Osteocyte (in vitro differentiated cells): ENCODE results near the gene NOP9. TPM values are rescaled to one million over a fixed set of nuclear protein-coding genes. Genes with fewer than 3 reads are reported as not detected.

ENCODE experiments used
- DNase-seq: peaks from one replicate; pipeline ENCODE4 v3.0.0; 2021; ENCODE audit warnings: mixed read lengths; ENCODE audit not compliant: unreplicated experiment; ENCODE audit errors: extremely low spot score
- H3K27ac Mint-ChIP-seq: one replicate; pipeline ENCODE4 v1.8.0; 2021; ENCODE audit warnings: mild to moderate bottlenecking, mixed read lengths; ENCODE audit not compliant: unreplicated experiment
- H3K27me3 Mint-ChIP-seq: one replicate; pipeline ENCODE4 v1.8.0; 2021; ENCODE audit warnings: mixed read lengths; ENCODE audit not compliant: unreplicated experiment
- H3K36me3 Mint-ChIP-seq: one replicate; pipeline ENCODE4 v1.8.0; 2021; ENCODE audit warnings: mixed read lengths; ENCODE audit not compliant: unreplicated experiment
- H3K4me1 Mint-ChIP-seq: one replicate; pipeline ENCODE4 v1.8.0; 2021; ENCODE audit warnings: mixed read lengths; ENCODE audit not compliant: unreplicated experiment
- H3K4me3 Mint-ChIP-seq: one replicate; pipeline ENCODE4 v1.8.0; 2021; ENCODE audit warnings: mild to moderate bottlenecking, moderate library complexity, mixed read lengths; ENCODE audit not compliant: unreplicated experiment
- H3K9me3 Mint-ChIP-seq: one replicate; pipeline ENCODE4 v1.8.0; 2021; ENCODE audit warnings: mixed read lengths; ENCODE audit not compliant: unreplicated experiment
- total RNA-seq: library from RNA; stranded (reverse); gene quantifications from 2 replicates; pipeline ENCODE4 v1.2.1, GENCODE V29; 2021
- TF ChIP-seq, protein P1 (sequence below): fragments of 200-600 bp; sonication (generic); IDR thresholded peaks from 2 replicates; pipeline ENCODE4 v1.5.0; 2021; ENCODE audit warnings: antibody characterized with exemption, mild to moderate bottlenecking, moderate library complexity

The NOP9 gene
- total RNA-seq, 1 donor from 2014 or later = 28.2 TPM

DNA sequence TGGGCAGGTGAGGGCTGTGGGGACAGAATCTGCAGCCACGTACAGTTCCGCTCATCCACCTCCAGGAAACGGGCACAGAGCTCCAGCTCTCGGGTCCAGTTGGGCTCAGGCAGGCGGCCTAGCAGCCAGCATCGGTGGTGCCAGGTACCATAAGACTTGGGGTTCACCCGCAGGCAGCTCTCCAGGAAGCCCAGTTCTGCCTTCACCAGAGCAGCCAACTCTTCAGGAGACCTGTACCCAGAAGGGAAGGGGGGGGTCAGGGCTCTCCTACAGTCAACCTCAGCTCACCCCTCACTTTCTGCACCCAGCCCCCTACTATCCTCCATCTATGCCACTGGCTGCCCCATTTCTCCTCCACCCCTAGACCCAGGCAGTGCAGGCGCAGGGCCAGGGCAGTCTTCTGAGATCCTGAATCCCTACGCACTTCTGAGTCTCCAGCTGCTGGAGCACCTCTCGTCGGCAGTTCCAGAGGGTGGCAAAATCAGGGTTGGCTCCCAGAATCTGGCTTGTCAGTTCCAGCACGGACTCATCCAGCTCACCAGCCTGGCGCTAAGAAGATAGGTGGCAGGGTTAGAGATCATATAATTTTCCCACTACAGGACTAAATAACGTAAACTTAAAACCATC is 29.6 kb upstream of the NOP9 start:
- H3K4me1 Mint-ChIP-seq = peaks cover 14% of the 10 kb centered on the region
- no peaks in the 10 kb centered on the region for H3K27me3 Mint-ChIP-seq
- no peak for DNase-seq
- H3K9me3 Mint-ChIP-seq = no peaks in the 10 kb centered on the region
- no peak overlapping the region for H3K27ac Mint-ChIP-seq
- TF ChIP-seq, protein P1, sequence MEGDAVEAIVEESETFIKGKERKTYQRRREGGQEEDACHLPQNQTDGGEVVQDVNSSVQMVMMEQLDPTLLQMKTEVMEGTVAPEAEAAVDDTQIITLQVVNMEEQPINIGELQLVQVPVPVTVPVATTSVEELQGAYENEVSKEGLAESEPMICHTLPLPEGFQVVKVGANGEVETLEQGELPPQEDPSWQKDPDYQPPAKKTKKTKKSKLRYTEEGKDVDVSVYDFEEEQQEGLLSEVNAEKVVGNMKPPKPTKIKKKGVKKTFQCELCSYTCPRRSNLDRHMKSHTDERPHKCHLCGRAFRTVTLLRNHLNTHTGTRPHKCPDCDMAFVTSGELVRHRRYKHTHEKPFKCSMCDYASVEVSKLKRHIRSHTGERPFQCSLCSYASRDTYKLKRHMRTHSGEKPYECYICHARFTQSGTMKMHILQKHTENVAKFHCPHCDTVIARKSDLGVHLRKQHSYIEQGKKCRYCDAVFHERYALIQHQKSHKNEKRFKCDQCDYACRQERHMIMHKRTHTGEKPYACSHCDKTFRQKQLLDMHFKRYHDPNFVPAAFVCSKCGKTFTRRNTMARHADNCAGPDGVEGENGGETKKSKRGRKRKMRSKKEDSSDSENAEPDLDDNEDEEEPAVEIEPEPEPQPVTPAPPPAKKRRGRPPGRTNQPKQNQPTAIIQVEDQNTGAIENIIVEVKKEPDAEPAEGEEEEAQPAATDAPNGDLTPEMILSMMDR = no peak
- H3K36me3 Mint-ChIP-seq = peaks cover 9% of the 10 kb centered on the region
- peak overlapping the region; percentile 26 for H3K4me3 Mint-ChIP-seq

DNA sequence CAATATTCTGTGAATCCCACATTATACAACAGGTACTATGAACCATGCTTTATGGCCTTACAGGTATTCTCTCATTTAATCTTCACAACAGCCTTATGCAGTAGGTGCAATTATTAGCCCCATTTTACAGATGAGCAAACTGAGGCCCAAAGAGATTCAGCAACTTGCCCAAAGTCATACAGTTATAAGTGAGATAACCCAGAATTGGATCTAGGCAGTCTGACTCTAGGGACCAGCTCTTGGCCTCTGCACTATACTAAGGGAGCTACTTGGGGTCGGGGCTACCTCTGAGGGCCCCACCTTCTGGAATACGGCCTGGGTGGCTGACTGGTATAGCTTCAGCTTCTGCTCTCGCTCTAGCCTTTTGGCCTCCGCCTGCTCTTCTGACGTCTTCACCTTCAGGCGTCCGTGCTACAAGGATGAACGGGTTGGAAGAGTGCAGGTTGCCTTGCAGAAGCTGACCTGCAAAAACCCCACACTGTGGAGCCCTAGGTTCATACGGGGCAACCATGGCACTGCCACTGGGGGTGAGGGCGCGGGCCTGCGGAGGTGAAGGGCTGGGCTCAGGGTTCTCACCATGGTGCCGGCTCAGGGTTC is 29.0 kb upstream of the NOP9 start:
- H3K4me3 Mint-ChIP-seq = peak overlapping the region; percentile 93
- no peak for DNase-seq
- peaks cover 14% of the 10 kb centered on the region for H3K4me1 Mint-ChIP-seq
- H3K36me3 Mint-ChIP-seq = peaks cover 9% of the 10 kb centered on the region
- no peaks in the 10 kb centered on the region for H3K27me3 Mint-ChIP-seq
- no peaks in the 10 kb centered on the region for H3K9me3 Mint-ChIP-seq
- TF ChIP-seq, protein P1 = no peak
- H3K27ac Mint-ChIP-seq = peak overlapping the region; percentile 92

DNA sequence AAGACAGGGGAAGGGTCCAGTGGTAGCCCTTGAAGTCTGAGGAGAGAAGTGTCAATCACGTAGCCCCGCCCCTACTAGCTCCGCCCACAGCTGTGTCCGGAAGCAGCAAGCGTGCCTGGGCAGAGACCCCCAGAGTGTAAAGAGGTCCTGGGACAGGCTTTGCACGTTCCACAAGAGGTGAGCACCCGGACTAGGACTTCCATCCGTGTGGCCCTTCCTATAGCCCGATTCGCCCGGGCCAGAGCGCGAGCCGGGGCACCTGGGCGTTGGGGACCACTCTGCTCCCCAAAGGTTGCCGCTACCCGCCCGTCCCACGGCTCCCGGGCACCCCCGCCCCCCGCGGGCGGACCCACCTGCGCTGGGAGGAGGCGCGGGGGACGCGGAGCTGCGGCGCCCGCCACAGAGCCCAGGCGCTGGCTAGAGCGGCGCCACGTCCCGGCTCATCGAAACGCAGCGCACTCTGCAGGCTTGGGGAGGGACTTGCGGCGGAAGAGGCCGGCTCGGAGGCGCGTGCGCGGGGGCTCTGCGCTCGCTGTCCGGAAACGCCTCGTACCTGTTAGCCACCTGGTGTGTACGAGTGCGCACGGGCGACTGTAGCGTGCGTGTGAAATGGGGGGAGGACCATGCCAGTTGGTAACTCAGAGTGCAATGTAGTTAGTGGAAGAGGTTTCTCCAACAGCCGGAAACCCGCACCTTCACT is 28.4 kb upstream of the NOP9 start, which contains the start of gene RABGGTA:
RABGGTA (minus strand) TSS at position 464 of the 700 bp plus-strand sequence. CDS start 482 bp downstream, outside the sequence.
- Mint-ChIP-seq H3K27ac (peak within 1 kb of the TSS; percentile 92), H3K9me3 (no peaks in the 10 kb centered on the region), H3K36me3 (peaks cover 9% of the 10 kb centered on the region), H3K27me3 (no peaks in the 10 kb centered on the region), H3K4me1 (peaks cover 14% of the 10 kb centered on the region), H3K4me3 (peak within 1 kb of the TSS; percentile 93)
- DNase-seq = peak; percentile 95
- TF ChIP-seq, protein P1 = peak; percentile 80

DNA sequence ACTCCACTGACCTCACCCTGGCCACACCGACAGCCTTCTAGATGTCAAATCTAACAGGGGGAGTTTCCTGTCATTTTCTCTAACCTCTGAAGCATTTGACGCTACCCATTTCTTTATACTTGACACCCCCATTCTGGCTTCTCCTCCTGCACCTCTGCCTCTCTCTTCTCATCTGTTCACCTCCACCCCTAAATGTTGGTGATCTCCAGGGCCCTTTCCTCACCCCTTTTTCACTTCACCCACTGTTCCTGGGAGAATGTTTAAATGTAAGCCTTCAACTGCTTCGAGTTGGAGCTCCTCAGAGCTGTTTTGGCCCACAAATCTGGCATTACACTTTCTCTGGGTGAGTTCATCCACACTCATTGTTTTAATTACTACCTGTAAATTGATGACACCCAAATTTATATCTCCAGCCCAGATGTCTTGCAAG is 27.8 kb upstream of the NOP9 start:
- peaks cover 5% of the 10 kb centered on the region for H3K36me3 Mint-ChIP-seq
- H3K9me3 Mint-ChIP-seq = no peaks in the 10 kb centered on the region
- H3K27ac Mint-ChIP-seq = peak overlapping the region; percentile 89
- TF ChIP-seq, protein P1 = no peak
- H3K4me1 Mint-ChIP-seq = peaks cover 14% of the 10 kb centered on the region
- peak overlapping the region; percentile 93 for H3K4me3 Mint-ChIP-seq
- no peak for DNase-seq
- no peaks in the 10 kb centered on the region for H3K27me3 Mint-ChIP-seq

DNA sequence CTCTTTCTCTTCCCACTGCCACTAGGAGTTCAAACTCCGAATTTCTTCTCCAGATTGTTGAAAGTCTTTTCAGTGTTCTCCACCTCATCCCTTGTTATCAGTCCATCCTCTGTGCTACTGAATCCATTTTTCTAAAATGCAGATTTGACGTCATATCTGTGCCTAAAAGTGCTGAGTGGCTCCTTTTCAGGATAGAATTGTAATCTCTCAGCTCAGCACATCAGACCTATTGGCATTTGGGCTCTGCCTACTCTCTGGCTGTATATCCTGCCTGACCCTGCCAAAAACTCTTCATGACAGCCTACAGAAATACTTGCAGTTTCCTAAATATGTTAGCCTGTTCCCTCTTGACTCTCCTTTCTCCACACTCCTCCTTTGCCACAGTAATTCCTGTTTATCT is 27.2 kb upstream of the NOP9 start:
- Mint-ChIP-seq H3K4me3 (peak overlapping the region; percentile 93), H3K27ac (peak overlapping the region; percentile 89)

More for the DNA sequence above, 27.2 kb upstream of the NOP9 start:
- DNase-seq = no peak
- Mint-ChIP-seq H3K4me1 (peaks cover 14% of the 10 kb centered on the region), H3K27me3 (no peaks in the 10 kb centered on the region), H3K9me3 (no peaks in the 10 kb centered on the region), H3K36me3 (no peaks in the 10 kb centered on the region)
- TF ChIP-seq, protein P1 = no peak
